ENCODE data around the gene CEP192.
"Not testable (repeated sequence)": the region's sequence is repeated elsewhere in the genome, so short reads cannot be mapped to it uniquely, and the experiment has no call there.

Gene CEP192

GRCh38 chr18:12973562-12974213 lies 17.5 kb upstream of the CEP192 start:
- DNase-seq (ENCODE audit: low read depth, low spot score), result no peak
- Histone ChIP-seq H3K9ac (ENCODE audit: insufficient read length, low read depth) (no peak overlapping the region), H3K9me3 (ENCODE audit: insufficient read depth, low read length) (0 out of 2 replicates have a peak, but pooled peaks cover 8% of the 10 kb centered on the region), H3K4me3 (ENCODE audit: insufficient read length, low read depth) (no peak overlapping the region), H3K27me3 (ENCODE audit: insufficient read depth, insufficient read length) (no peaks in the 10 kb centered on the region), H3K4me1 (ENCODE audit: insufficient read depth, insufficient read length) (no peaks in the 10 kb centered on the region), H3K36me3 (ENCODE audit: insufficient read depth, insufficient read length, low read length) (peaks cover 70% of the 10 kb centered on the region)
- TF ChIP-seq ZNF274 (IDR thresholded peaks at IDR 0.05; ENCODE audit: low read depth, low read length) (no peak), SUZ12 (IDR thresholded peaks at IDR 0.05; ENCODE audit: extremely low read depth, insufficient read depth, insufficient read length) (no peak), YY1 (IDR thresholded peaks at IDR 0.05; ENCODE audit: insufficient read depth, insufficient read length) (no peak)

GRCh38 chr18:12975488-12975887 lies 15.7 kb upstream of the CEP192 start:
- Histone ChIP-seq H3K36me3 (ENCODE audit: insufficient read depth, insufficient read length, low read length) (peaks cover 67% of the 10 kb centered on the region), H3K9me3 (ENCODE audit: insufficient read depth, low read length) (0 out of 2 replicates have a peak, but pooled peaks cover 9% of the 10 kb centered on the region), H3K4me1 (ENCODE audit: insufficient read depth, insufficient read length) (no peaks in the 10 kb centered on the region), H3K9ac (ENCODE audit: insufficient read length, low read depth) (no peak overlapping the region), H3K4me3 (ENCODE audit: insufficient read length, low read depth) (no peak overlapping the region), H3K27me3 (ENCODE audit: insufficient read depth, insufficient read length) (no peaks in the 10 kb centered on the region)
- no peak for DNase-seq (ENCODE audit: low read depth, low spot score)
- TF ChIP-seq SUZ12 (IDR thresholded peaks at IDR 0.05; ENCODE audit: extremely low read depth, insufficient read depth, insufficient read length), result no peak
- no peak for TF ChIP-seq ZNF274 (IDR thresholded peaks at IDR 0.05; ENCODE audit: low read depth, low read length)
- no peak for TF ChIP-seq YY1 (IDR thresholded peaks at IDR 0.05; ENCODE audit: insufficient read depth, insufficient read length)

- no peak for DNase-seq (ENCODE audit: low read depth, low spot score)
- Histone ChIP-seq H3K9me3 (ENCODE audit: insufficient read depth, low read length) (0 out of 2 replicates have a peak, but pooled peaks cover 9% of the 10 kb centered on the region), H3K4me1 (ENCODE audit: insufficient read depth, insufficient read length) (no peaks in the 10 kb centered on the region), H3K36me3 (ENCODE audit: insufficient read depth, insufficient read length, low read length) (peaks cover 59% of the 10 kb centered on the region), H3K4me3 (ENCODE audit: insufficient read length, low read depth) (no peak overlapping the region), H3K9ac (ENCODE audit: insufficient read length, low read depth) (no peak overlapping the region), H3K27me3 (ENCODE audit: insufficient read depth, insufficient read length) (no peaks in the 10 kb centered on the region)
- TF ChIP-seq SUZ12 (IDR thresholded peaks at IDR 0.05; ENCODE audit: extremely low read depth, insufficient read depth, insufficient read length), result no peak
- no peak for TF ChIP-seq YY1 (IDR thresholded peaks at IDR 0.05; ENCODE audit: insufficient read depth, insufficient read length)
- TF ChIP-seq ZNF274 (IDR thresholded peaks at IDR 0.05; ENCODE audit: low read depth, low read length), result no peak
Observed at GRCh38 chr18:12976305-12976704, 14.9 kb upstream of the CEP192 start.

- H3K27me3 ChIP-seq (ENCODE audit: insufficient read depth, insufficient read length); DNase-seq (ENCODE audit: low read depth, low spot score); H3K4me1 ChIP-seq (ENCODE audit: insufficient read depth, insufficient read length); H3K9ac ChIP-seq (ENCODE audit: insufficient read length, low read depth); H3K4me3 ChIP-seq (ENCODE audit: insufficient read length, low read depth); H3K9me3 ChIP-seq (ENCODE audit: insufficient read depth, low read length): not testable (repeated sequence)
- H3K36me3 ChIP-seq (ENCODE audit: insufficient read depth, insufficient read length, low read length), result peaks cover 57% of the 10 kb centered on the region
Observed at GRCh38 chr18:12980065-12980464, 11.1 kb upstream of the CEP192 start.

- peaks cover 15% of the 10 kb centered on the region for H3K36me3 ChIP-seq (ENCODE audit: insufficient read depth, insufficient read length, low read length)
- no peaks in the 10 kb centered on the region for H3K9me3 ChIP-seq (ENCODE audit: insufficient read depth, low read length)
- no peak for TF ChIP-seq YY1 (IDR thresholded peaks at IDR 0.05; ENCODE audit: insufficient read depth, insufficient read length)
- TF ChIP-seq ZNF274 (IDR thresholded peaks at IDR 0.05; ENCODE audit: low read depth, low read length), result no peak
- TF ChIP-seq SUZ12 (IDR thresholded peaks at IDR 0.05; ENCODE audit: extremely low read depth, insufficient read depth, insufficient read length), result no peak
- no peak for DNase-seq (ENCODE audit: low read depth, low spot score)
- peaks cover 5% of the 10 kb centered on the region for H3K4me1 ChIP-seq (ENCODE audit: insufficient read depth, insufficient read length)
- no peaks in the 10 kb centered on the region for H3K27me3 ChIP-seq (ENCODE audit: insufficient read depth, insufficient read length)
- H3K4me3 ChIP-seq (ENCODE audit: insufficient read length, low read depth), result no peak overlapping the region
- H3K9ac ChIP-seq (ENCODE audit: insufficient read length, low read depth), result no peak overlapping the region
Observed at GRCh38 chr18:12989397-12990122, 1.6 kb upstream of the CEP192 start.

- Histone ChIP-seq H3K4me1 (ENCODE audit: insufficient read depth, insufficient read length) (peaks cover 5% of the 10 kb centered on the region), H3K9ac (ENCODE audit: insufficient read length, low read depth) (peak overlapping the region; percentile 91), H3K4me3 (ENCODE audit: insufficient read length, low read depth) (peak overlapping the region; percentile 78), H3K9me3 (ENCODE audit: insufficient read depth, low read length) (no peaks in the 10 kb centered on the region), H3K36me3 (ENCODE audit: insufficient read depth, insufficient read length, low read length) (peaks cover 10% of the 10 kb centered on the region), H3K27me3 (ENCODE audit: insufficient read depth, insufficient read length) (no peaks in the 10 kb centered on the region)
- TF ChIP-seq SUZ12 (IDR thresholded peaks at IDR 0.05; ENCODE audit: extremely low read depth, insufficient read depth, insufficient read length) (no peak), YY1 (IDR thresholded peaks at IDR 0.05; ENCODE audit: insufficient read depth, insufficient read length) (no peak), ZNF274 (IDR thresholded peaks at IDR 0.05; ENCODE audit: low read depth, low read length) (no peak)
- DNase-seq (ENCODE audit: low read depth, low spot score), result no peak
Observed at GRCh38 chr18:12990123-12990475, 1.1 kb upstream of the CEP192 start.

- H3K9me3 ChIP-seq (ENCODE audit: insufficient read depth, low read length), result no peaks in the 10 kb centered on the region
- H3K36me3 ChIP-seq (ENCODE audit: insufficient read depth, insufficient read length, low read length), result peaks cover 4% of the 10 kb centered on the region
- no peaks in the 10 kb centered on the region for H3K27me3 ChIP-seq (ENCODE audit: insufficient read depth, insufficient read length)
- DNase-seq (ENCODE audit: low read depth, low spot score), result peak; percentile 15
- peak overlapping the region; percentile 91 for H3K9ac ChIP-seq (ENCODE audit: insufficient read length, low read depth)
- peaks cover 5% of the 10 kb centered on the region for H3K4me1 ChIP-seq (ENCODE audit: insufficient read depth, insufficient read length)
- no peak for TF ChIP-seq ZNF274 (IDR thresholded peaks at IDR 0.05; ENCODE audit: low read depth, low read length)
- TF ChIP-seq YY1 (IDR thresholded peaks at IDR 0.05; ENCODE audit: insufficient read depth, insufficient read length), result no peak
- no peak for TF ChIP-seq SUZ12 (IDR thresholded peaks at IDR 0.05; ENCODE audit: extremely low read depth, insufficient read depth, insufficient read length)
- peak overlapping the region; percentile 78 for H3K4me3 ChIP-seq (ENCODE audit: insufficient read length, low read depth)
Observed at GRCh38 chr18:12990641-12990966, 558 bp upstream of the CEP192 start.

Measured in NT2/D1 (cell line).